ENCODE data around the gene WWOX.

WWOX gene

GRCh38 chr16:78783570-78784079, 684.2 kb downstream of the WWOX start:
- DNase-seq = no peak

GRCh38 chr16:78784771-78785170, 685.3 kb downstream of the WWOX start:
- DNase-seq = no peak

GRCh38 chr16:78785218-78785617, 685.8 kb downstream of the WWOX start:
- no peak for DNase-seq

- DNase-seq = no peak
Measured at GRCh38 chr16:78786635-78787034, 687.2 kb downstream of the WWOX start.

- DNase-seq = no peak
Measured at GRCh38 chr16:78788276-78788675, 688.8 kb downstream of the WWOX start.

- no peak for DNase-seq
Measured at GRCh38 chr16:78788696-78789095, 689.2 kb downstream of the WWOX start.

- DNase-seq = peak; percentile 10
Measured at GRCh38 chr16:78789561-78789960, 690.1 kb downstream of the WWOX start.

GRCh38 chr16:78791011-78791410, 691.6 kb downstream of the WWOX start:
- DNase-seq = no peak

- DNase-seq = no peak
Measured at GRCh38 chr16:78791926-78792325, 692.5 kb downstream of the WWOX start.

- DNase-seq = no peak
Measured at GRCh38 chr16:78792952-78793351, 693.5 kb downstream of the WWOX start.

GRCh38 chr16:78794581-78795250, 695.3 kb downstream of the WWOX start:
- DNase-seq = no peak

- no peak for DNase-seq
Measured at GRCh38 chr16:78795433-78795832, 696.0 kb downstream of the WWOX start.

- no peak for DNase-seq
Measured at GRCh38 chr16:78796221-78796866, 696.9 kb downstream of the WWOX start.

- DNase-seq = no peak
Measured at GRCh38 chr16:78799429-78799828, 700.0 kb downstream of the WWOX start.

GRCh38 chr16:78800523-78800922, 701.1 kb downstream of the WWOX start:
- no peak for DNase-seq

GRCh38 chr16:78804058-78804735, 704.7 kb downstream of the WWOX start:
- peak; percentile 4 for DNase-seq

- no peak for DNase-seq
Measured at GRCh38 chr16:78805556-78805955, 706.1 kb downstream of the WWOX start.

GRCh38 chr16:78811247-78811646, 711.8 kb downstream of the WWOX start:
- no peak for DNase-seq

- DNase-seq = no peak
Measured at GRCh38 chr16:78812582-78812981, 713.1 kb downstream of the WWOX start.

- no peak for DNase-seq
Measured at GRCh38 chr16:78813661-78814311, 714.3 kb downstream of the WWOX start.

GRCh38 chr16:78815713-78816112, 716.3 kb downstream of the WWOX start:
- DNase-seq = no peak

GRCh38 chr16:78816499-78817195, 717.2 kb downstream of the WWOX start:
- DNase-seq = peak; percentile 11
